Keratinocyte (primary cell): ENCODE data around the gene EEF1E1. TPM values are rescaled to one million over a fixed set of nuclear protein-coding genes. Genes with fewer than 3 reads are reported as not detected.

Experiments
- DNase-seq: peaks from one replicate; pipeline ENCODE4 v3.0.0-alpha.2; 2011; ENCODE audit warnings: low read depth, missing footprints, low spot score
- FAIRE-seq: peaks from 2 replicates; lab custom pipeline; 2011; peaks lifted over from hg19 to GRCh38; lab: Jason Lieb, UNC
- H2AFZ ChIP-seq: 2 replicates; pipeline ENCODE4 v1.6.0; 2012; ENCODE audit warnings: low read length, control low read depth, inconsistent platforms; ENCODE audit not compliant: control insufficient read depth
- H3K27ac ChIP-seq: 2 replicates; pipeline ENCODE4 v1.5.1; 2011; ENCODE audit warnings: low read length; ENCODE audit not compliant: control insufficient read depth, insufficient read depth
- H3K27me3 ChIP-seq: 3 replicates; pipeline ENCODE4 v1.6.0; 2011; ENCODE audit warnings: low read length; ENCODE audit not compliant: control insufficient read depth, insufficient read depth; ENCODE audit errors: extremely low read depth
- H3K36me3 ChIP-seq, 2 experiments: 2 replicates in 1 of 2; 3 replicates in 1 of 2; pipeline ENCODE4 v1.5.1; 2011; ENCODE audit warnings: low read length in 2 of 2, mild to moderate bottlenecking in 1 of 2; ENCODE audit not compliant: control insufficient read depth in 2 of 2, insufficient read depth in 2 of 2; ENCODE audit errors: extremely low read depth in 1 of 2
- H3K4me1 ChIP-seq: 3 replicates; pipeline ENCODE4 v1.5.1; 2011; ENCODE audit warnings: low read length; ENCODE audit not compliant: control insufficient read depth, insufficient read depth; ENCODE audit errors: extremely low read depth
- H3K4me2 ChIP-seq: 3 replicates; pipeline ENCODE4 v1.6.0; 2011; ENCODE audit warnings: low read depth, low read length; ENCODE audit not compliant: control insufficient read depth, insufficient read depth; ENCODE audit errors: extremely low read depth
- H3K4me3 ChIP-seq, 3 experiments: fragments of 200-600 bp in 1 of 3; sonication (generic) in 1 of 3; 2 replicates in 2 of 3; 3 replicates in 1 of 3; pipeline ENCODE4 v1.5.1; 2011 to 2016; ENCODE audit warnings: low read length in 3 of 3, mild to moderate bottlenecking in 3 of 3, control low read depth in 2 of 3, inconsistent platforms in 1 of 3, low read depth in 1 of 3, mixed read lengths in 1 of 3, mixed run types in 1 of 3, moderate library complexity in 1 of 3; ENCODE audit not compliant: control insufficient read depth in 2 of 3, insufficient read depth in 2 of 3; ENCODE audit errors: extremely low read depth in 1 of 3
- H3K79me2 ChIP-seq: 2 replicates; pipeline ENCODE4 v1.6.0; 2012; ENCODE audit warnings: low read length; ENCODE audit not compliant: control insufficient read depth, insufficient read depth
- H3K9ac ChIP-seq: 3 replicates; pipeline ENCODE4 v1.6.0; 2011; ENCODE audit warnings: low read length; ENCODE audit not compliant: control insufficient read depth, insufficient read depth; ENCODE audit errors: extremely low read depth
- H3K9me1 ChIP-seq: 3 replicates; pipeline ENCODE4 v1.6.0; 2011; ENCODE audit warnings: low read length; ENCODE audit not compliant: control insufficient read depth, insufficient read depth; ENCODE audit errors: extremely low read depth
- H3K9me3 ChIP-seq: 2 replicates; pipeline ENCODE4 v1.5.1; 2012; ENCODE audit warnings: low read depth, low read length; ENCODE audit not compliant: control insufficient read depth
- H4K20me1 ChIP-seq: 3 replicates; pipeline ENCODE4 v1.6.0; 2011; ENCODE audit warnings: low read length; ENCODE audit not compliant: control insufficient read depth, insufficient read depth; ENCODE audit errors: extremely low read depth
- EZH2 ChIP-seq: IDR thresholded peaks from one replicate; pipeline ENCODE4 v1.6.1; 2012; ENCODE audit warnings: inconsistent platforms, mild to moderate bottlenecking, low read length, moderate library complexity
- dilution Hi-C: fragments of 300-500 bp; cut with MboI; formaldehyde crosslinking; loops from one replicate; pipeline ENCODE4 v1.7.0; 2020; ENCODE audit warnings: low sequenced_read_pairs; ENCODE audit not compliant: extremely low pct_ligation_motif_present
- polyA plus RNA-seq, 5 experiments: library from polyadenylated mRNA; depleted of rRNA in 3 of 5; stranded (reverse) in 3 of 5; stranded (forward) in 1 of 5; unstranded in 1 of 5; fragments of >200 nt; gene quantifications; 1 replicate in 1 of 5; 2 replicates in 3 of 5; 3 replicates in 1 of 5; pipeline versions ENCODE4 v1.2.1 to v1.2.3, GENCODE V29; 2011 to 2012; ENCODE audit warnings: missing spikeins in 2 of 5, low read depth in 1 of 5, low replicate concordance in 1 of 5
- TF ChIP-seq, protein P1 (sequence below), 3 experiments: IDR thresholded peaks in 1 of 3; conservative IDR thresholded peaks in 1 of 3; optimal IDR thresholded peaks in 1 of 3; 2 replicates in 2 of 3; 3 replicates in 1 of 3; pipeline versions ENCODE3 to v1.5.1; 2011; ENCODE audit warnings: low read length in 3 of 3, mild to moderate bottlenecking in 3 of 3, moderate library complexity in 2 of 3, control low read depth in 1 of 3, inconsistent platforms in 1 of 3; ENCODE audit not compliant: insufficient read depth in 2 of 3; ENCODE audit errors: extremely low read depth in 1 of 3

EEF1E1 gene
- polyA plus RNA-seq, 1 donor (not counting 4 experiments of a cell fraction or from before 2014, with no cell fraction given): 83.5 TPM

DNA sequence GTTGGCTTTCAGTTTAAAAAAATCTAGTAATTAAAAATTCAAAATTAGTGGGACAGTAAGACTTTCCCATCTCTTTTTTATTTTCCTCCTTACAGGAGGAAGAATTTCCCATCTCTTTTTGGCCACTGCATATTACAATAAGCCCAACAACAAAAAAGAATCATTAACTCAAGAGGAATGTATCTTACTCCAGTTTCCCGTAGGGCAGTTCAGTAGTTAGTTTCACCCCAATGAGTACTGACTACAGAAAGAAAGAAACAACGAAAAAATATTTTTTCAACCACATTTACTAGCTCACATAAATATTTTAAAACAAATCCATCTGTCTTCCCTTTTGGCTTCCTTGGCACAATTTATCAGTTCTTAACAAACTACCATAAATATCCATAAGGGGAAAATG is 23.2 kb downstream of the EEF1E1 start:
- Histone ChIP-seq H3K79me2 (peaks cover 11% of the 10 kb centered on the region), H3K36me3 (peaks cover 0 to 8% of the 10 kb centered on the region in 2 experiments), H3K4me1 (peaks cover 28% of the 10 kb centered on the region), H3K27me3 (no peaks in the 10 kb centered on the region), H3K9me3 (no peaks in the 10 kb centered on the region), H2AFZ (no peak overlapping the region), H3K4me3 (no peak overlapping the region), H3K4me2 (no peak overlapping the region), H3K27ac (no peak overlapping the region), H4K20me1 (no peaks in the 10 kb centered on the region), H3K9ac (no peak overlapping the region), H3K9me1 (no peaks in the 10 kb centered on the region)
- TF ChIP-seq, protein P1, sequence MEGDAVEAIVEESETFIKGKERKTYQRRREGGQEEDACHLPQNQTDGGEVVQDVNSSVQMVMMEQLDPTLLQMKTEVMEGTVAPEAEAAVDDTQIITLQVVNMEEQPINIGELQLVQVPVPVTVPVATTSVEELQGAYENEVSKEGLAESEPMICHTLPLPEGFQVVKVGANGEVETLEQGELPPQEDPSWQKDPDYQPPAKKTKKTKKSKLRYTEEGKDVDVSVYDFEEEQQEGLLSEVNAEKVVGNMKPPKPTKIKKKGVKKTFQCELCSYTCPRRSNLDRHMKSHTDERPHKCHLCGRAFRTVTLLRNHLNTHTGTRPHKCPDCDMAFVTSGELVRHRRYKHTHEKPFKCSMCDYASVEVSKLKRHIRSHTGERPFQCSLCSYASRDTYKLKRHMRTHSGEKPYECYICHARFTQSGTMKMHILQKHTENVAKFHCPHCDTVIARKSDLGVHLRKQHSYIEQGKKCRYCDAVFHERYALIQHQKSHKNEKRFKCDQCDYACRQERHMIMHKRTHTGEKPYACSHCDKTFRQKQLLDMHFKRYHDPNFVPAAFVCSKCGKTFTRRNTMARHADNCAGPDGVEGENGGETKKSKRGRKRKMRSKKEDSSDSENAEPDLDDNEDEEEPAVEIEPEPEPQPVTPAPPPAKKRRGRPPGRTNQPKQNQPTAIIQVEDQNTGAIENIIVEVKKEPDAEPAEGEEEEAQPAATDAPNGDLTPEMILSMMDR (optimal IDR thresholded peaks at IDR 0.05 in 1 of 3, IDR thresholded peaks at IDR 0.05 in 1 of 3, conservative IDR thresholded peaks at IDR 0.05 in 1 of 3; ENCODE audit: extremely low read depth in 1 of 3, insufficient read depth in 2 of 3, low read length in 3 of 3): no peak
- TF ChIP-seq EZH2: no peak
- dilution Hi-C loops: no loop called here
- DNase-seq (no peak), FAIRE-seq (no peak)

DNA sequence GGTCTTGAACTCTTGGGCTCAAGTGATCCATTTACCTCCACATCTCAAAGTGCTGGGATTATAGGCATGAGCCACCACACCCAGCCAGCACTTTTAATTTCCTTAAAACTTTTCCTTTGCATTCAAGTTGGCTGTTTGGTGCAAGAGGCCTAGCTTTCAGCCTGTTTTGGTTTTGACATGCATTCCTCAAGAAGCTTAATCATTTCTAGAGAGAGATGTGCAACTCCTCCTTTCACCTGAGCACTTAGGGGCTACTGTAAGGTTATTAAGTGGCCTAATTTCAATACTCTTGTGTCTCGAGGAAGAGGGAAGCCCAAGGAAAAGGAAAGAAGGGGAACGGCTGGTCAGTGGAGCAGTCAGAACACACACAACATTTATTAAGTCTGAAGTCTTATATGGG is 24.4 kb downstream of the EEF1E1 start:
- Histone ChIP-seq H3K27me3 (no peaks in the 10 kb centered on the region), H3K4me2 (no peak overlapping the region), H4K20me1 (no peaks in the 10 kb centered on the region), H3K4me1 (peaks cover 19% of the 10 kb centered on the region), H3K79me2 (peaks cover 7% of the 10 kb centered on the region), H3K36me3 (peaks cover 0 to 7% of the 10 kb centered on the region in 2 experiments), H3K9me1 (no peaks in the 10 kb centered on the region), H2AFZ (no peak overlapping the region), H3K9me3 (no peaks in the 10 kb centered on the region), H3K9ac (no peak overlapping the region), H3K27ac (no peak overlapping the region), H3K4me3 (no peak overlapping the region)
- no peak for FAIRE-seq
- TF ChIP-seq, protein P1 (optimal IDR thresholded peaks at IDR 0.05 in 1 of 3, IDR thresholded peaks at IDR 0.05 in 1 of 3, conservative IDR thresholded peaks at IDR 0.05 in 1 of 3; ENCODE audit: extremely low read depth in 1 of 3, insufficient read depth in 2 of 3, low read length in 3 of 3): no peak
- TF ChIP-seq EZH2: no peak
- dilution Hi-C loops: no loop called here
- no peak for DNase-seq
